Activated naive CD4-positive, alpha-beta T cell treated with anti-CD3 and anti-CD28 coated beads, Interleukin-2, amount 10 ng/mL, durations not matched to agents 7 days and 5 days (primary cell): ENCODE results near the gene TMEM52B.

Experiments used
- CTCF ChIA-PET: fragments of 350-600 bp; sonication (Branson Sonifier 250); formaldehyde crosslinking; loops from one replicate; lab custom pipeline; 2021; ENCODE audit warnings: antibody characterized with exemption; lab: Charles Lee
- DNase-seq: peaks from one replicate; pipeline ENCODE4 v3.0.0-alpha.2; 2020
- H3K27ac Mint-ChIP-seq: one replicate; pipeline ENCODE4 v1.8.0; 2021; ENCODE audit warnings: mild to moderate bottlenecking, moderate library complexity, mixed read lengths
- H3K27me3 Mint-ChIP-seq: one replicate; pipeline ENCODE4 v1.8.0; 2021; ENCODE audit warnings: mild to moderate bottlenecking, mixed read lengths
- H3K36me3 Mint-ChIP-seq: one replicate; pipeline ENCODE4 v1.8.0; 2021; ENCODE audit warnings: mixed read lengths
- H3K4me1 Mint-ChIP-seq: one replicate; pipeline ENCODE4 v1.8.0; 2021; ENCODE audit warnings: mixed read lengths
- H3K4me3 Mint-ChIP-seq: one replicate; pipeline ENCODE4 v1.8.0; 2021; ENCODE audit warnings: mild to moderate bottlenecking, moderate library complexity, mixed read lengths
- H3K9me3 Mint-ChIP-seq: one replicate; pipeline ENCODE4 v1.8.0; 2021; ENCODE audit warnings: mixed read lengths

The TMEM52B gene

GRCh38 chr12:10178821-10179220 lies at the start of gene TMEM52B:
Gene TMEM52B (plus strand): TSS chr12:10179032. CDS start chr12:10179575, 543 bp downstream.
- H3K27me3 Mint-ChIP-seq: peaks cover 15% of the 10 kb centered on the region
- no peak for DNase-seq
- H3K4me1 Mint-ChIP-seq: no peaks in the 10 kb centered on the region
- CTCF ChIA-PET: no interaction called here
- H3K4me3 Mint-ChIP-seq: no peak within 1 kb of the TSS
- no peaks in the 10 kb centered on the region for H3K36me3 Mint-ChIP-seq
- H3K27ac Mint-ChIP-seq: no peak within 1 kb of the TSS
- H3K9me3 Mint-ChIP-seq: no peaks in the 10 kb centered on the region

- no peak within 1 kb of the TSS for H3K4me3 Mint-ChIP-seq
- H3K4me1 Mint-ChIP-seq: peaks cover 6% of the 10 kb centered on the region
- DNase-seq: no peak
- no peak within 1 kb of the TSS for H3K27ac Mint-ChIP-seq
- peaks cover 24% of the 10 kb centered on the region for H3K27me3 Mint-ChIP-seq
- CTCF ChIA-PET: interaction anchor here (1.0 to 2.1 kb wide), 5 partner anchors 10 to 385 kb away, joined by 3 to 9 read pairs (median 4); no protein-coding TSS in a partner anchor
- no peaks in the 10 kb centered on the region for H3K36me3 Mint-ChIP-seq
- H3K9me3 Mint-ChIP-seq: no peaks in the 10 kb centered on the region
Measured at GRCh38 chr12:10130042-10130441, 48.8 kb upstream of the TMEM52B start, which contains the start of gene CLEC7A. Gene CLEC7A (minus strand): TSS chr12:10130199. CDS start chr12:10130082, 117 bp downstream.

GRCh38 chr12:10131111-10131690 lies 47.6 kb upstream of the TMEM52B start:
- Mint-ChIP-seq H3K9me3 (no peaks in the 10 kb centered on the region), H3K4me3 (no peak overlapping the region), H3K36me3 (no peaks in the 10 kb centered on the region), H3K27me3 (peaks cover 30% of the 10 kb centered on the region), H3K4me1 (peaks cover 6% of the 10 kb centered on the region), H3K27ac (no peak overlapping the region)
- CTCF ChIA-PET: interaction anchor here (1.0 to 2.1 kb wide), 3 partner anchors 9 to 381 kb away, joined by 3 to 9 read pairs (median 7); no protein-coding TSS in a partner anchor
- no peak for DNase-seq

- Mint-ChIP-seq H3K27ac (no peak overlapping the region), H3K4me1 (peaks cover 6% of the 10 kb centered on the region), H3K27me3 (peaks cover 36% of the 10 kb centered on the region), H3K36me3 (no peaks in the 10 kb centered on the region), H3K4me3 (no peak overlapping the region), H3K9me3 (no peaks in the 10 kb centered on the region)
- no peak for DNase-seq
- CTCF ChIA-PET: no interaction called here
Measured at GRCh38 chr12:10132850-10133370, 45.9 kb upstream of the TMEM52B start.

- CTCF ChIA-PET: no interaction called here
- H3K9me3 Mint-ChIP-seq: no peaks in the 10 kb centered on the region
- DNase-seq: no peak
- H3K4me1 Mint-ChIP-seq: peaks cover 2% of the 10 kb centered on the region
- peaks cover 29% of the 10 kb centered on the region for H3K27me3 Mint-ChIP-seq
- H3K27ac Mint-ChIP-seq: no peak overlapping the region
- no peak overlapping the region for H3K4me3 Mint-ChIP-seq
- no peaks in the 10 kb centered on the region for H3K36me3 Mint-ChIP-seq
Measured at GRCh38 chr12:10135126-10135525, 43.7 kb upstream of the TMEM52B start.

GRCh38 chr12:10136637-10137205 lies 42.1 kb upstream of the TMEM52B start:
- H3K9me3 Mint-ChIP-seq: no peaks in the 10 kb centered on the region
- DNase-seq: no peak
- no peak overlapping the region for H3K4me3 Mint-ChIP-seq
- no peak overlapping the region for H3K27ac Mint-ChIP-seq
- CTCF ChIA-PET: interaction anchor here (0.7 to 1.5 kb wide), 6 partner anchors 11 to 386 kb away, joined by 3 to 6 read pairs (median 4); no protein-coding TSS in a partner anchor
- H3K4me1 Mint-ChIP-seq: no peaks in the 10 kb centered on the region
- H3K27me3 Mint-ChIP-seq: peaks cover 29% of the 10 kb centered on the region
- H3K36me3 Mint-ChIP-seq: no peaks in the 10 kb centered on the region

GRCh38 chr12:10140001-10140400 lies 38.8 kb upstream of the TMEM52B start:
- no peaks in the 10 kb centered on the region for H3K4me1 Mint-ChIP-seq
- peak; percentile 68 for DNase-seq
- H3K27ac Mint-ChIP-seq: no peak overlapping the region
- H3K9me3 Mint-ChIP-seq: no peaks in the 10 kb centered on the region
- H3K27me3 Mint-ChIP-seq: peaks cover 27% of the 10 kb centered on the region
- H3K4me3 Mint-ChIP-seq: no peak overlapping the region
- no peaks in the 10 kb centered on the region for H3K36me3 Mint-ChIP-seq
- CTCF ChIA-PET: interaction anchor here (0.9 to 3.4 kb wide), 15 partner anchors 9 to 397 kb away, joined by 3 to 25 read pairs (median 8); partner anchors contain the start of genes CLEC12B and CLEC7A

GRCh38 chr12:10142976-10143589 lies 35.7 kb upstream of the TMEM52B start:
- Mint-ChIP-seq H3K4me1 (no peaks in the 10 kb centered on the region), H3K4me3 (no peak overlapping the region), H3K27me3 (peaks cover 18% of the 10 kb centered on the region), H3K9me3 (no peaks in the 10 kb centered on the region), H3K27ac (no peak overlapping the region), H3K36me3 (no peaks in the 10 kb centered on the region)
- DNase-seq: no peak
- CTCF ChIA-PET: interaction anchor here (1.0 to 1.6 kb wide), 5 partner anchors 10 to 400 kb away, joined by 3 to 6 read pairs (median 4); no protein-coding TSS in a partner anchor

- DNase-seq: no peak
- Mint-ChIP-seq H3K27ac (no peak overlapping the region), H3K4me3 (no peak overlapping the region), H3K9me3 (no peaks in the 10 kb centered on the region), H3K36me3 (no peaks in the 10 kb centered on the region), H3K4me1 (peaks cover under 1% of the 10 kb centered on the region), H3K27me3 (peaks cover 18% of the 10 kb centered on the region)
- CTCF ChIA-PET: interaction anchor here (1.3 kb wide), 2 partner anchors 11 to 12 kb away, joined by 3 to 4 read pairs; no protein-coding TSS in a partner anchor
Measured at GRCh38 chr12:10147714-10148403, 31.0 kb upstream of the TMEM52B start.

GRCh38 chr12:10151621-10152020 lies 27.2 kb upstream of the TMEM52B start:
- H3K9me3 Mint-ChIP-seq: no peaks in the 10 kb centered on the region
- H3K4me1 Mint-ChIP-seq: peaks cover 13% of the 10 kb centered on the region
- no peak for DNase-seq

GRCh38 chr12:10153271-10154144 lies 25.3 kb upstream of the TMEM52B start:
- Mint-ChIP-seq H3K36me3 (no peaks in the 10 kb centered on the region), H3K9me3 (no peaks in the 10 kb centered on the region), H3K4me1 (peaks cover 13% of the 10 kb centered on the region), H3K4me3 (peak overlapping the region; percentile 85), H3K27me3 (peaks cover 34% of the 10 kb centered on the region), H3K27ac (peak overlapping the region; percentile 33)
- peak; percentile 66 for DNase-seq
- CTCF ChIA-PET: interaction anchor here (0.6 to 2.8 kb wide), 21 partner anchors 8 to 596 kb away, joined by 3 to 29 read pairs (median 4); no protein-coding TSS in a partner anchor

More at GRCh38 chr12:10151621-10152020, 27.2 kb upstream of the TMEM52B start:
- Mint-ChIP-seq H3K27me3 (peaks cover 28% of the 10 kb centered on the region), H3K36me3 (no peaks in the 10 kb centered on the region), H3K27ac (no peak overlapping the region), H3K4me3 (no peak overlapping the region)
- CTCF ChIA-PET: interaction anchor here (2.3 to 2.8 kb wide), 2 partner anchors 11 to 38 kb away, joined by 8 to 29 read pairs; no protein-coding TSS in a partner anchor

GRCh38 chr12:10154145-10154496 lies 24.7 kb upstream of the TMEM52B start:
- Mint-ChIP-seq H3K4me3 (peak overlapping the region; percentile 85), H3K9me3 (no peaks in the 10 kb centered on the region), H3K27ac (no peak overlapping the region), H3K36me3 (no peaks in the 10 kb centered on the region), H3K4me1 (peaks cover 13% of the 10 kb centered on the region), H3K27me3 (peaks cover 39% of the 10 kb centered on the region)
- no peak for DNase-seq
- CTCF ChIA-PET: interaction anchor here (0.6 to 1.1 kb wide), 3 partner anchors 15 to 145 kb away, joined by 3 read pairs; no protein-coding TSS in a partner anchor

- CTCF ChIA-PET: interaction anchor here (0.9 kb wide), 1 partner anchor 122 kb away, joined by 3 read pairs; no protein-coding TSS in a partner anchor
- no peaks in the 10 kb centered on the region for H3K36me3 Mint-ChIP-seq
- no peak overlapping the region for H3K27ac Mint-ChIP-seq
- DNase-seq: no peak
- peaks cover 58% of the 10 kb centered on the region for H3K27me3 Mint-ChIP-seq
- H3K4me3 Mint-ChIP-seq: no peak overlapping the region
- H3K4me1 Mint-ChIP-seq: peaks cover 13% of the 10 kb centered on the region
- H3K9me3 Mint-ChIP-seq: no peaks in the 10 kb centered on the region
Measured at GRCh38 chr12:10155966-10156365, 22.9 kb upstream of the TMEM52B start.
